Mammary epithelial cell (primary cell): Measurements from ENCODE around the gene MID1IP1.

ENCODE experiments used
- EZH2 ChIP-seq: IDR thresholded peaks from 2 replicates; pipeline ENCODE4 v1.6.1; 2012; ENCODE audit warnings: low read length, inconsistent platforms, borderline replicate concordance
- TF ChIP-seq, protein P1 (sequence below), 2 donors: IDR thresholded peaks in 1 of 2; conservative IDR thresholded peaks in 1 of 2; 2 replicates each; pipeline ENCODE4 v1.5.1; 2011 to 2012; ENCODE audit warnings: inconsistent platforms in 2 of 2, low read length in 2 of 2, mild to moderate bottlenecking in 2 of 2, control low read depth in 1 of 2, low read depth in 1 of 2; ENCODE audit not compliant: insufficient read depth in 1 of 2; ENCODE audit errors: extremely low read depth in 1 of 2

DNA sequence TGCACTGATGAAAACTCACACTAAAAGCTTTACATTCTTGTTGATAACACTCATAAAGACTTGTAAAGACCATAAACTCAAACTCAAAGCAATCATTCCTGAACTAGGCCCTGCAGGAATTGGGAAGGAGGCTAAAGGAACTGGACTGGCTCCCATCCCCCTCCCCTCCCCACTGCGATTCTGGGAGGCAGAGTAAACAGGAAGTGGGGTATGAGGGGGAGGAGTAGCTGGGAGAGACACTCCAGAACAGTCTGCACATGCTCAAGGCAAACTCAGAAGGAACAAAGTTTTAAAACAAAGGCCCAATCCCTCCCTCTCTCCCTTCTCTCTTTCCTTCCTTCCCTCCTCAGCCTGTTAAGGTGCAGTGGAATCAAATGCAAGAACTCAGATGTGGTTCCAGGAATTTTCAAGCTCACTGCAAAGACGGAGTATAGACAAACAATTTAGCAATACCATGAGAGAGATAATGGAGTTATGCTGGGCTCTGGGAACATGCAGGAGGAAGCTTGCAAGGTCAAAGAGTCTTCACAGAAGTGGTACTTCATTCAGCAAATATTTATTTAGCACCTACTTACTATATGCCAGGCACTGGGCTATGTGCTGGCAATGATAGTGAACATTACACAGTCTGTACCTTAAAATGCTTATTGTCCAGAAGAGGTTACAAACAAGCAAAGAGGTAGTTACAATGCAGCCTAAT is 15.9 kb downstream of the MID1IP1 start:
- TF ChIP-seq, protein P1, sequence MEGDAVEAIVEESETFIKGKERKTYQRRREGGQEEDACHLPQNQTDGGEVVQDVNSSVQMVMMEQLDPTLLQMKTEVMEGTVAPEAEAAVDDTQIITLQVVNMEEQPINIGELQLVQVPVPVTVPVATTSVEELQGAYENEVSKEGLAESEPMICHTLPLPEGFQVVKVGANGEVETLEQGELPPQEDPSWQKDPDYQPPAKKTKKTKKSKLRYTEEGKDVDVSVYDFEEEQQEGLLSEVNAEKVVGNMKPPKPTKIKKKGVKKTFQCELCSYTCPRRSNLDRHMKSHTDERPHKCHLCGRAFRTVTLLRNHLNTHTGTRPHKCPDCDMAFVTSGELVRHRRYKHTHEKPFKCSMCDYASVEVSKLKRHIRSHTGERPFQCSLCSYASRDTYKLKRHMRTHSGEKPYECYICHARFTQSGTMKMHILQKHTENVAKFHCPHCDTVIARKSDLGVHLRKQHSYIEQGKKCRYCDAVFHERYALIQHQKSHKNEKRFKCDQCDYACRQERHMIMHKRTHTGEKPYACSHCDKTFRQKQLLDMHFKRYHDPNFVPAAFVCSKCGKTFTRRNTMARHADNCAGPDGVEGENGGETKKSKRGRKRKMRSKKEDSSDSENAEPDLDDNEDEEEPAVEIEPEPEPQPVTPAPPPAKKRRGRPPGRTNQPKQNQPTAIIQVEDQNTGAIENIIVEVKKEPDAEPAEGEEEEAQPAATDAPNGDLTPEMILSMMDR (conservative IDR thresholded peaks at IDR 0.05 in 1 of 2, IDR thresholded peaks at IDR 0.05 in 1 of 2; ENCODE audit: extremely low read depth in 1 of 2, insufficient read depth in 1 of 2, low read depth in 1 of 2, low read length in 2 of 2): no peak
- no peak for TF ChIP-seq EZH2
